Sigmoid colon (tissue), 4 donors: ENCODE measurements around the gene EYA3.

Source experiments
- CTCF ChIP-seq, 4 experiments: fragments of 450-650 bp in 3 of 4; fragments of 200-600 bp in 1 of 4; IDR thresholded peaks; one replicate each; pipeline ENCODE4 v1.5.1; 2016 to 2019; ENCODE audit warnings: antibody characterized with exemption in 4 of 4, mild to moderate bottlenecking in 3 of 4, moderate library complexity in 2 of 4
- POLR2A ChIP-seq, 2 donors: fragments of 450-650 bp; IDR thresholded peaks; one replicate each; pipeline ENCODE4 v1.6.1; 2016; ENCODE audit warnings: antibody characterized with exemption in 2 of 2, mild to moderate bottlenecking in 2 of 2, moderate library complexity in 2 of 2
- POLR2AphosphoS5 ChIP-seq, 4 donors: sonication (generic); formaldehyde crosslinking; IDR thresholded peaks; one replicate each; pipeline ENCODE4 v1.6.1; 2017; ENCODE audit warnings: antibody characterized with exemption in 4 of 4

GRCh38 chr1:27972141-27972540 is 116.3 kb downstream of the EYA3 start:
- no peak for TF ChIP-seq CTCF (IDR thresholded peaks at IDR 0.05)
- TF ChIP-seq POLR2AphosphoS5 (IDR thresholded peaks at IDR 0.05), result no peak
- TF ChIP-seq POLR2A (IDR thresholded peaks at IDR 0.05), result no peak
